AG09319 (cell line): ENCODE measurements around the gene MACROH2A1.

ENCODE experiments used
- DNase-seq: peaks from one replicate; pipeline ENCODE4 v3.0.0-alpha.2; 2010; ENCODE audit warnings: low read depth; ENCODE audit errors: extremely low read depth
- CTCF ChIP-seq: IDR thresholded peaks from 2 replicates; pipeline ENCODE4 v1.5.1; 2011; ENCODE audit warnings: low read depth, mild to moderate bottlenecking, inconsistent platforms, low read length, moderate library complexity

Gene MACROH2A1

GRCh38 chr5:135347392-135347791, 51.6 kb downstream of the MACROH2A1 start:
- TF ChIP-seq CTCF = no peak

GRCh38 chr5:135345956-135346731, 52.9 kb downstream of the MACROH2A1 start:
- no peak for DNase-seq
- no peak for TF ChIP-seq CTCF

More at GRCh38 chr5:135347392-135347791, 51.6 kb downstream of the MACROH2A1 start:
- no peak for DNase-seq

- no peak for TF ChIP-seq CTCF
- DNase-seq = no peak
These were observed 54.7 kb downstream of the MACROH2A1 start for GRCh38 chr5:135344349-135344748.

- DNase-seq = no peak
- no peak for TF ChIP-seq CTCF
These were observed 55.6 kb downstream of the MACROH2A1 start for GRCh38 chr5:135343413-135343812.

- TF ChIP-seq CTCF = no peak
- DNase-seq = no peak
These were observed 56.5 kb downstream of the MACROH2A1 start for GRCh38 chr5:135342551-135342875.

- TF ChIP-seq CTCF = no peak
- DNase-seq = no peak
These were observed 57.1 kb downstream of the MACROH2A1 start for GRCh38 chr5:135341696-135342550.
